ENCODE data around the gene INPP5D. TPM values are rescaled to one million over a fixed set of nuclear protein-coding genes. Genes with fewer than 3 reads are reported as not detected.
A peak's percentile ranks its signal among the peaks of the same experiment; 100 is the strongest.

INPP5D gene
- total RNA-seq, 1 experiment from 2014 or later, result 17.2 TPM

DNA sequence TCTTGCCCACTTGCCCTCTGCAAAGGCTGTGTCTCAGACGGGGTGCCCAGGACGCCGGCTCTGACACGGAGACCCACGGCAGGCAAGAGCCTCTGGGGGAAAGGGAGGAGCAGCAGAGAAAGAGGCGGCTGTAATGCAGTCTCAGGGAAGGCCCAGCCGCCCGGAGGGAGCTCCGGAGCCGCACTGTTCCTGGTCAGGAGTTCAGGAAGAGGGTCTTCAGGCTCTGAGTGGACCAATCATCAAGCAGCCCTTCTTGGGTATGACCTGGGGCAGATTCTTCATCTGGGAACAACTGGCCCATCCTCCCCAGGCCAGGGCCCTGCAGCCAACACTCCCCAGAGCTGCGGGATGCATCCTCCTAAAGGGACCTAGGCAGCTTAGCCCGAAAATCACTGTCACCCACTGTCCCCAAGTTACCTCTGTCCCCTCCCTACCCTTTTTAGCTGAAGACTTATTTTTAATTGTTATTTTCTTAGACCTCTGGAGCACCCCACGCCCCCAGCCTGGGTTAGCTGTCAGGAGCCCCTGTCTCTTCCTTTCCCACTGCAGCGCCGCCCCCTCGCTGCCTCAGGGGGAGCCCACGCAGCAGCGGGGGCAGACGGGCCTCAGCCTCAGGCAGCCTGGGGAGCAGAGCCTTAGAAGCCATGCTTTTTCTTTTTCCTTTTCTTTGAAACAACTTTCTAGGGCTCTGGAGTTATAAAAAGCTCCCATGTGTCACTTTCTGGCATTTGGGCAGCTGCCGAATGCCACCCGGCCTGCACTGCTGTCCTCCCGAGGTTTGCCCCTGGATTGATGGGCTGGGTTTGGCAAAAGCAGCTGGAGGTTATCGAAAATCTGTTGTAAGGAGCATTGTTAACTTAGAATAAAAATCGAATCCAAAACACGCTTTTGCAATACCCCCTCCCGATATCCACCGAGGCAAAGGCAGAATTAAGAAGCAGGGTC lies 28.3 kb upstream of the INPP5D start:
- Mint-ChIP-seq H3K4me3 (no peak overlapping the region), H3K36me3 (no peaks in the 10 kb centered on the region), H3K4me1 (0 out of 2 replicates have a peak, but pooled peaks cover 8% of the 10 kb centered on the region), H3K9me3 (peaks cover 3% of the 10 kb centered on the region; the same call in 1 of the 2 replicates), H3K27ac (no peak overlapping the region), H3K27me3 (ENCODE audit: low read depth) (no peaks in the 10 kb centered on the region)
- ATAC-seq, result peak; percentile 56
- TF ChIP-seq TEAD1 (CRISPR knock-in tag; IDR thresholded peaks at IDR 0.05) (no peak), GRHL2 (CRISPR knock-in tag; IDR thresholded peaks at IDR 0.05; ENCODE audit: insufficient replicate concordance, severe bottlenecking) (no peak), ETV6 (CRISPR knock-in tag; IDR thresholded peaks at IDR 0.05) (no peak), CREB1 (CRISPR knock-in tag; IDR thresholded peaks at IDR 0.05) (no peak), ESRRA (CRISPR knock-in tag; IDR thresholded peaks at IDR 0.05; ENCODE audit: borderline replicate concordance) (no peak), ZNF219 (CRISPR knock-in tag; IDR thresholded peaks at IDR 0.05; ENCODE audit: borderline replicate concordance) (no peak), ELF4 (CRISPR knock-in tag; IDR thresholded peaks at IDR 0.05; ENCODE audit: low read depth) (no peak), ATF1 (CRISPR knock-in tag; IDR thresholded peaks at IDR 0.05) (no peak), FOXK1 (CRISPR knock-in tag; IDR thresholded peaks at IDR 0.05) (no peak), NR3C1 (CRISPR knock-in tag; conservative IDR thresholded peaks at IDR 0.05; ENCODE audit: low read depth) (no peak), NFATC4 (CRISPR knock-in tag; IDR thresholded peaks at IDR 0.05) (no peak), SP1 (CRISPR knock-in tag; conservative IDR thresholded peaks at IDR 0.05) (no peak), ZNF263 (CRISPR knock-in tag; IDR thresholded peaks at IDR 0.05; ENCODE audit: low read depth) (no peak)
- TF ChIP-seq, protein P1, sequence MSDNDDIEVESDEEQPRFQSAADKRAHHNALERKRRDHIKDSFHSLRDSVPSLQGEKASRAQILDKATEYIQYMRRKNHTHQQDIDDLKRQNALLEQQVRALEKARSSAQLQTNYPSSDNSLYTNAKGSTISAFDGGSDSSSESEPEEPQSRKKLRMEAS (CRISPR knock-in tag; IDR thresholded peaks at IDR 0.05), result no peak
- TF ChIP-seq, protein P2, sequence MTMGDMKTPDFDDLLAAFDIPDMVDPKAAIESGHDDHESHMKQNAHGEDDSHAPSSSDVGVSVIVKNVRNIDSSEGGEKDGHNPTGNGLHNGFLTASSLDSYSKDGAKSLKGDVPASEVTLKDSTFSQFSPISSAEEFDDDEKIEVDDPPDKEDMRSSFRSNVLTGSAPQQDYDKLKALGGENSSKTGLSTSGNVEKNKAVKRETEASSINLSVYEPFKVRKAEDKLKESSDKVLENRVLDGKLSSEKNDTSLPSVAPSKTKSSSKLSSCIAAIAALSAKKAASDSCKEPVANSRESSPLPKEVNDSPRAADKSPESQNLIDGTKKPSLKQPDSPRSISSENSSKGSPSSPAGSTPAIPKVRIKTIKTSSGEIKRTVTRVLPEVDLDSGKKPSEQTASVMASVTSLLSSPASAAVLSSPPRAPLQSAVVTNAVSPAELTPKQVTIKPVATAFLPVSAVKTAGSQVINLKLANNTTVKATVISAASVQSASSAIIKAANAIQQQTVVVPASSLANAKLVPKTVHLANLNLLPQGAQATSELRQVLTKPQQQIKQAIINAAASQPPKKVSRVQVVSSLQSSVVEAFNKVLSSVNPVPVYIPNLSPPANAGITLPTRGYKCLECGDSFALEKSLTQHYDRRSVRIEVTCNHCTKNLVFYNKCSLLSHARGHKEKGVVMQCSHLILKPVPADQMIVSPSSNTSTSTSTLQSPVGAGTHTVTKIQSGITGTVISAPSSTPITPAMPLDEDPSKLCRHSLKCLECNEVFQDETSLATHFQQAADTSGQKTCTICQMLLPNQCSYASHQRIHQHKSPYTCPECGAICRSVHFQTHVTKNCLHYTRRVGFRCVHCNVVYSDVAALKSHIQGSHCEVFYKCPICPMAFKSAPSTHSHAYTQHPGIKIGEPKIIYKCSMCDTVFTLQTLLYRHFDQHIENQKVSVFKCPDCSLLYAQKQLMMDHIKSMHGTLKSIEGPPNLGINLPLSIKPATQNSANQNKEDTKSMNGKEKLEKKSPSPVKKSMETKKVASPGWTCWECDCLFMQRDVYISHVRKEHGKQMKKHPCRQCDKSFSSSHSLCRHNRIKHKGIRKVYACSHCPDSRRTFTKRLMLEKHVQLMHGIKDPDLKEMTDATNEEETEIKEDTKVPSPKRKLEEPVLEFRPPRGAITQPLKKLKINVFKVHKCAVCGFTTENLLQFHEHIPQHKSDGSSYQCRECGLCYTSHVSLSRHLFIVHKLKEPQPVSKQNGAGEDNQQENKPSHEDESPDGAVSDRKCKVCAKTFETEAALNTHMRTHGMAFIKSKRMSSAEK (CRISPR knock-in tag; IDR thresholded peaks at IDR 0.05; ENCODE audit: borderline replicate concordance), result no peak
- TF ChIP-seq, protein P3, sequence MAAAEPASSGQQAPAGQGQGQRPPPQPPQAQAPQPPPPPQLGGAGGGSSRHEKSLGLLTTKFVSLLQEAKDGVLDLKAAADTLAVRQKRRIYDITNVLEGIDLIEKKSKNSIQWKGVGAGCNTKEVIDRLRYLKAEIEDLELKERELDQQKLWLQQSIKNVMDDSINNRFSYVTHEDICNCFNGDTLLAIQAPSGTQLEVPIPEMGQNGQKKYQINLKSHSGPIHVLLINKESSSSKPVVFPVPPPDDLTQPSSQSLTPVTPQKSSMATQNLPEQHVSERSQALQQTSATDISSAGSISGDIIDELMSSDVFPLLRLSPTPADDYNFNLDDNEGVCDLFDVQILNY (CRISPR knock-in tag; IDR thresholded peaks at IDR 0.05), result no peak
- TF ChIP-seq, protein P4, sequence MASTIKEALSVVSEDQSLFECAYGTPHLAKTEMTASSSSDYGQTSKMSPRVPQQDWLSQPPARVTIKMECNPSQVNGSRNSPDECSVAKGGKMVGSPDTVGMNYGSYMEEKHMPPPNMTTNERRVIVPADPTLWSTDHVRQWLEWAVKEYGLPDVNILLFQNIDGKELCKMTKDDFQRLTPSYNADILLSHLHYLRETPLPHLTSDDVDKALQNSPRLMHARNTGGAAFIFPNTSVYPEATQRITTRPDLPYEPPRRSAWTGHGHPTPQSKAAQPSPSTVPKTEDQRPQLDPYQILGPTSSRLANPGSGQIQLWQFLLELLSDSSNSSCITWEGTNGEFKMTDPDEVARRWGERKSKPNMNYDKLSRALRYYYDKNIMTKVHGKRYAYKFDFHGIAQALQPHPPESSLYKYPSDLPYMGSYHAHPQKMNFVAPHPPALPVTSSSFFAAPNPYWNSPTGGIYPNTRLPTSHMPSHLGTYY (CRISPR knock-in tag; IDR thresholded peaks at IDR 0.05), result no peak
- TF ChIP-seq, protein P5, sequence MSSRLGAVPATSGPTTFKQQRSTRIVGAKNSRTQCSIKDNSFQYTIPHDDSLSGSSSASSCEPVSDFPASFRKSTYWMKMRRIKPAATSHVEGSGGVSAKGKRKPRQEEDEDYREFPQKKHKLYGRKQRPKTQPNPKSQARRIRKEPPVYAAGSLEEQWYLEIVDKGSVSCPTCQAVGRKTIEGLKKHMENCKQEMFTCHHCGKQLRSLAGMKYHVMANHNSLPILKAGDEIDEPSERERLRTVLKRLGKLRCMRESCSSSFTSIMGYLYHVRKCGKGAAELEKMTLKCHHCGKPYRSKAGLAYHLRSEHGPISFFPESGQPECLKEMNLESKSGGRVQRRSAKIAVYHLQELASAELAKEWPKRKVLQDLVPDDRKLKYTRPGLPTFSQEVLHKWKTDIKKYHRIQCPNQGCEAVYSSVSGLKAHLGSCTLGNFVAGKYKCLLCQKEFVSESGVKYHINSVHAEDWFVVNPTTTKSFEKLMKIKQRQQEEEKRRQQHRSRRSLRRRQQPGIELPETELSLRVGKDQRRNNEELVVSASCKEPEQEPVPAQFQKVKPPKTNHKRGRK (CRISPR knock-in tag; IDR thresholded peaks at IDR 0.05; ENCODE audit: borderline replicate concordance), result no peak
- TF ChIP-seq, protein P6, sequence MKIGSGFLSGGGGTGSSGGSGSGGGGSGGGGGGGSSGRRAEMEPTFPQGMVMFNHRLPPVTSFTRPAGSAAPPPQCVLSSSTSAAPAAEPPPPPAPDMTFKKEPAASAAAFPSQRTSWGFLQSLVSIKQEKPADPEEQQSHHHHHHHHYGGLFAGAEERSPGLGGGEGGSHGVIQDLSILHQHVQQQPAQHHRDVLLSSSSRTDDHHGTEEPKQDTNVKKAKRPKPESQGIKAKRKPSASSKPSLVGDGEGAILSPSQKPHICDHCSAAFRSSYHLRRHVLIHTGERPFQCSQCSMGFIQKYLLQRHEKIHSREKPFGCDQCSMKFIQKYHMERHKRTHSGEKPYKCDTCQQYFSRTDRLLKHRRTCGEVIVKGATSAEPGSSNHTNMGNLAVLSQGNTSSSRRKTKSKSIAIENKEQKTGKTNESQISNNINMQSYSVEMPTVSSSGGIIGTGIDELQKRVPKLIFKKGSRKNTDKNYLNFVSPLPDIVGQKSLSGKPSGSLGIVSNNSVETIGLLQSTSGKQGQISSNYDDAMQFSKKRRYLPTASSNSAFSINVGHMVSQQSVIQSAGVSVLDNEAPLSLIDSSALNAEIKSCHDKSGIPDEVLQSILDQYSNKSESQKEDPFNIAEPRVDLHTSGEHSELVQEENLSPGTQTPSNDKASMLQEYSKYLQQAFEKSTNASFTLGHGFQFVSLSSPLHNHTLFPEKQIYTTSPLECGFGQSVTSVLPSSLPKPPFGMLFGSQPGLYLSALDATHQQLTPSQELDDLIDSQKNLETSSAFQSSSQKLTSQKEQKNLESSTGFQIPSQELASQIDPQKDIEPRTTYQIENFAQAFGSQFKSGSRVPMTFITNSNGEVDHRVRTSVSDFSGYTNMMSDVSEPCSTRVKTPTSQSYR (CRISPR knock-in tag; IDR thresholded peaks at IDR 0.05), result no peak
- DNase-seq (ENCODE audit: low spot score), result no peak
- CTCF ChIA-PET, result interaction anchor here (0.8 to 2.6 kb wide), 7 partner anchors 9 to 97 kb away, joined by 3 to 10 read pairs (median 5); partner anchors contain the start of gene INPP5D
- POLR2A ChIA-PET, result interaction anchor here (0.6 kb wide), 1 partner anchor 103 kb away, joined by 5 read pairs; no protein-coding TSS in a partner anchor

All from WTC11 (cell line).